ENCODE measurements around the gene SRGAP3. TPM values are rescaled to one million over a fixed set of nuclear protein-coding genes. Genes with fewer than 3 reads are reported as not detected.

The SRGAP3 gene
- total RNA-seq, 2 experiments from 2014 or later = 2.8 to 3.2 TPM

DNA sequence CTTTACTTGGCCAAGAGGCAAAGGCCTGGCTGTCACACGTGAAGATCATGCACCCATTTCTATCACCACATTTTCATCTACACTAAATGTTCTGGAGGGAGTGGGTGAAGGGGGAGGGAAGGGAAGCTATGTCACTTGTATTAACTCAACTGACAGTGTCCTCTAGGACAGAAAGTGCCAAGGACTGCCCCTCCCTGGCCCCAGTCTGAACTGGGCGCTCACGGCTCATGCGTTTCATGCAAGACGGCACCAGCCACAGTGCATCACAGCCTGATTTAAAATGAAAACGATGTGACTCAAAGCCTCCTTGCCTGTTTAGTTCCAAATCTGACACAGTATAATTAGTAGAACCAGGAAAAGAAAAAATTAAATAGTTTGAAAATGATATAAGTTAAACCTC is 265.4 kb downstream of the SRGAP3 start:
- no peak for TF ChIP-seq CTCF (IDR thresholded peaks at IDR 0.05)
- ATAC-seq (ENCODE audit: poor library complexity) (no peak), DNase-seq (no peak)
- intact Hi-C loops (cut with DNase I, micrococcal nuclease) = no loop called here
- peaks cover 4% of the 10 kb centered on the region for H3K4me1 ChIP-seq (ENCODE audit: insufficient read depth, low read length)
- no peak overlapping the region for H3K4me3 ChIP-seq (ENCODE audit: low read length)
- Mint-ChIP-seq H3K27ac (no peak overlapping the region), H3K36me3 (ENCODE audit: low read depth) (no peaks in the 10 kb centered on the region), H3K9me3 (no peaks in the 10 kb centered on the region), H3K27me3 (peaks cover 7% of the 10 kb centered on the region), H3K4me1 (ENCODE audit: low read depth) (peaks cover 5% of the 10 kb centered on the region), H3K4me3 (no peak overlapping the region)
- peaks cover 0 to 6% of the 10 kb centered on the region in 2 experiments for H3K9me3 ChIP-seq (ENCODE audit: control insufficient read depth in 1 of 2, insufficient read depth in 1 of 2, low read length in 2 of 2)
- ChIA-PET CTCF (no interaction called here), POLR2A (no interaction called here)
- H3K36me3 ChIP-seq (ENCODE audit: insufficient read depth, low read length) = no peaks in the 10 kb centered on the region
- no peak overlapping the region for H3K27ac ChIP-seq (ENCODE audit: low read depth in 1 of 2, low read length in 2 of 2)
- no peaks in the 10 kb centered on the region for H3K27me3 ChIP-seq (ENCODE audit: control insufficient read depth in 1 of 2, insufficient read depth in 2 of 2, low read length in 2 of 2)

GRCh38 chr3:8983591-8983990 is 265.9 kb downstream of the SRGAP3 start:
- CTCF ChIA-PET = no interaction called here

GRCh38 chr3:8983026-8983425 is 266.4 kb downstream of the SRGAP3 start:
- H3K27me3 ChIP-seq (ENCODE audit: control insufficient read depth in 1 of 2, insufficient read depth in 2 of 2, low read length in 2 of 2) = peaks cover 0 to 2% of the 10 kb centered on the region in 2 experiments
- no peak overlapping the region for H3K27ac ChIP-seq (ENCODE audit: low read depth in 1 of 2, low read length in 2 of 2)
- no peaks in the 10 kb centered on the region for H3K36me3 ChIP-seq (ENCODE audit: insufficient read depth, low read length)
- DNase-seq = no peak
- Mint-ChIP-seq H3K36me3 (ENCODE audit: low read depth) (no peaks in the 10 kb centered on the region), H3K27me3 (peaks cover 11% of the 10 kb centered on the region), H3K9me3 (no peaks in the 10 kb centered on the region), H3K4me1 (ENCODE audit: low read depth) (peaks cover 4% of the 10 kb centered on the region), H3K4me3 (no peak overlapping the region), H3K27ac (no peak overlapping the region)
- no peak overlapping the region for H3K4me3 ChIP-seq (ENCODE audit: low read length)
- intact Hi-C loops (cut with DNase I, micrococcal nuclease) = no loop called here
- H3K4me1 ChIP-seq (ENCODE audit: insufficient read depth, low read length) = peaks cover 4% of the 10 kb centered on the region
- no peak for ATAC-seq (ENCODE audit: poor library complexity)
- ChIA-PET CTCF (no interaction called here), POLR2A (no interaction called here)
- peaks cover 0 to 10% of the 10 kb centered on the region in 2 experiments for H3K9me3 ChIP-seq (ENCODE audit: control insufficient read depth in 1 of 2, insufficient read depth in 1 of 2, low read length in 2 of 2)
- TF ChIP-seq CTCF (IDR thresholded peaks at IDR 0.05) = no peak

More at GRCh38 chr3:8983591-8983990, 265.9 kb downstream of the SRGAP3 start:
- Mint-ChIP-seq H3K4me3 (no peak overlapping the region), H3K36me3 (ENCODE audit: low read depth) (no peaks in the 10 kb centered on the region), H3K27me3 (peaks cover 7% of the 10 kb centered on the region), H3K4me1 (ENCODE audit: low read depth) (peaks cover 5% of the 10 kb centered on the region), H3K27ac (no peak overlapping the region), H3K9me3 (no peaks in the 10 kb centered on the region)
- H3K27me3 ChIP-seq (ENCODE audit: control insufficient read depth in 1 of 2, insufficient read depth in 2 of 2, low read length in 2 of 2) = no peaks in the 10 kb centered on the region
- H3K9me3 ChIP-seq (ENCODE audit: control insufficient read depth in 1 of 2, insufficient read depth in 1 of 2, low read length in 2 of 2) = peaks cover 0 to 10% of the 10 kb centered on the region in 2 experiments
- intact Hi-C loops (cut with DNase I, micrococcal nuclease) = no loop called here
- no peaks in the 10 kb centered on the region for H3K36me3 ChIP-seq (ENCODE audit: insufficient read depth, low read length)
- no peak overlapping the region for H3K27ac ChIP-seq (ENCODE audit: low read depth in 1 of 2, low read length in 2 of 2)
- TF ChIP-seq CTCF (IDR thresholded peaks at IDR 0.05) = no peak
- DNase-seq (no peak), ATAC-seq (ENCODE audit: poor library complexity) (no peak)
- POLR2A ChIA-PET = no interaction called here
- H3K4me3 ChIP-seq (ENCODE audit: low read length) = no peak overlapping the region
- peaks cover 4% of the 10 kb centered on the region for H3K4me1 ChIP-seq (ENCODE audit: insufficient read depth, low read length)
